Spleen (tissue), 7 donors: ENCODE results near the gene LRFN2.

ENCODE experiments used
- CTCF ChIP-seq, 11 experiments: fragments of 200-600 bp in 7 of 11; fragments of 450-650 bp in 4 of 11; sonication (generic) in 4 of 11; IDR thresholded peaks in 8 of 11; conservative IDR thresholded peaks in 3 of 11; 1 replicate in 7 of 11; 2 replicates in 4 of 11; pipeline versions ENCODE4 v1.4.0 to v1.8.0; 2016 to 2021; ENCODE audit warnings: antibody characterized with exemption in 11 of 11, inconsistent platforms in 4 of 11, mild to moderate bottlenecking in 1 of 11
- POLR2A ChIP-seq, 3 donors: fragments of 450-650 bp; IDR thresholded peaks; one replicate each; pipeline ENCODE4 v1.5.1; 2017; ENCODE audit warnings: antibody characterized with exemption in 3 of 3, mild to moderate bottlenecking in 1 of 3
- donor health status: DM: no; HTN: no; CAD: no; lungs with moderate emphysema.
- donor health status: DM: no; HTN: no; CAD: no.
- donor health status: DM: no; HTN: no; CAD: no.

- TF ChIP-seq CTCF (IDR thresholded peaks at IDR 0.05 in 8 of 11, conservative IDR thresholded peaks at IDR 0.05 in 3 of 11) (no peak), POLR2A (IDR thresholded peaks at IDR 0.05) (no peak)
These were observed 1.3 kb upstream of the LRFN2 start for GRCh38 chr6:40588480-40588879.
